HCT116 (cell line): ENCODE results near the gene PI16. TPM values are rescaled to one million over a fixed set of nuclear protein-coding genes. Genes with fewer than 3 reads are reported as not detected.

Source experiments
- ATAC-seq: fragments of 200-7000 bp; cut with Tn5 transposase; 2 replicates; pipeline ENCODE4 v1.9.1; 2020; ENCODE audit warnings: mild to moderate bottlenecking, moderate library complexity
- BruUV-seq: library from RNA; stranded (reverse); fragments of 400-500 nt; replicated peaks from 2 replicates; lab custom pipeline; 2021; lab: Mats Ljungman, UMichigan
- CTCF ChIA-PET: fragments of 300-600 bp; sonication (Branson Sonifier 250); formaldehyde crosslinking; loops from one replicate; lab custom pipeline; 2021; ENCODE audit warnings: antibody characterized with exemption; lab: Charles Lee
- POLR2A ChIA-PET: fragments of 300-600, 350-600 bp; sonication (Branson Sonifier 250); formaldehyde crosslinking; loops from one replicate; lab custom pipeline; 2021; ENCODE audit warnings: antibody characterized with exemption; lab: Charles Lee
- RAD21 ChIA-PET, 2 experiments: fragments of 300-600 bp; sonication (Branson Sonifier 250); formaldehyde crosslinking; loops; one replicate each; lab custom pipeline; 2023; ENCODE audit warnings: low total read pairs in 2 of 2; ENCODE audit not compliant: uncharacterized antibody in 2 of 2, unreplicated experiment in 2 of 2, low non-redundant PET in 1 of 2; lab: Charles Lee
- DNase-seq: peaks from one replicate; pipeline ENCODE4 v3.0.0-alpha.2; 2010; ENCODE audit warnings: low read depth, low spot score
- H2AFZ ChIP-seq: fragments of 200-600 bp; shearing (Covaris generic), sonication (generic); 2 replicates; pipeline ENCODE4 v1.6.1; 2017; ENCODE audit warnings: low read depth, mixed run types, mixed read lengths, antibody characterized with exemption, low read length; ENCODE audit not compliant: poor library complexity, severe bottlenecking
- H3K27ac ChIP-seq: 2 replicates; pipeline ENCODE4 v1.5.1; 2012; ENCODE audit warnings: low read depth, low read length
- H3K27me3 ChIP-seq: fragments of 200-600 bp; sonication (generic); 2 replicates; pipeline ENCODE4 v1.6.1; 2016; ENCODE audit warnings: mixed run types, low read length, mixed read lengths; ENCODE audit not compliant: insufficient read depth
- H3K36me3 ChIP-seq, 2 experiments: fragments of 200-500 bp in 1 of 2; fragments of 200-600 bp in 1 of 2; sonication (Bioruptor generic) in 1 of 2; sonication (generic) in 1 of 2; 2 replicates each; pipeline versions ENCODE4 v1.5.1 to v1.6.1; 2014 to 2016; ENCODE audit warnings: low read length in 2 of 2, inconsistent platforms in 1 of 2, mixed read lengths in 1 of 2, mixed run types in 1 of 2; ENCODE audit not compliant: insufficient read depth in 2 of 2, control insufficient read depth in 1 of 2
- H3K4me1 ChIP-seq, 2 experiments: fragments of 200-600 bp in 1 of 2; sonication (generic) in 1 of 2; 2 replicates each; pipeline versions ENCODE4 v1.5.1 to v1.6.1; 2012 to 2017; ENCODE audit warnings: low read length in 2 of 2, inconsistent platforms in 1 of 2, mild to moderate bottlenecking in 1 of 2, mixed read lengths in 1 of 2, mixed run types in 1 of 2, moderate library complexity in 1 of 2; ENCODE audit not compliant: insufficient read depth in 2 of 2, control insufficient read depth in 1 of 2
- H3K4me2 ChIP-seq: fragments of 200-600 bp; sonication (generic); 2 replicates; pipeline ENCODE4 v1.6.1; 2017; ENCODE audit warnings: mixed run types, low read length, mixed read lengths
- H3K4me3 ChIP-seq, 2 experiments: fragments of 200-600 bp in 1 of 2; sonication (generic) in 1 of 2; replicated peaks in 1 of 2; 2 replicates each; pipeline ENCODE4 v1.5.1; 2011 to 2016; ENCODE audit warnings: low read length in 2 of 2, control low read depth in 1 of 2, low read depth in 1 of 2, mild to moderate bottlenecking in 1 of 2, mixed read lengths in 1 of 2, mixed run types in 1 of 2
- H3K79me2 ChIP-seq: fragments of 200-600 bp; sonication (generic); 2 replicates; pipeline ENCODE4 v1.6.1; 2017; ENCODE audit warnings: mild to moderate bottlenecking, mixed run types, low read length, moderate library complexity, mixed read lengths; ENCODE audit not compliant: insufficient read depth
- H3K9ac ChIP-seq: fragments of 200-600 bp; sonication (generic); 2 replicates; pipeline ENCODE4 v1.6.1; 2016; ENCODE audit warnings: low read length, mixed read lengths
- H3K9me2 ChIP-seq: fragments of 200-600 bp; sonication (generic), shearing (Covaris generic); 2 replicates; pipeline ENCODE4 v1.6.1; 2017; ENCODE audit warnings: mixed run types, mild to moderate bottlenecking, moderate library complexity; ENCODE audit not compliant: insufficient read depth
- H3K9me3 ChIP-seq, 2 experiments: fragments of 200-500 bp in 1 of 2; fragments of 200-600 bp in 1 of 2; sonication (Bioruptor generic) in 1 of 2; sonication (generic) in 1 of 2; 2 replicates each; pipeline ENCODE4 v1.6.1; 2014 to 2017; ENCODE audit warnings: low read length in 2 of 2, mixed read lengths in 2 of 2, inconsistent platforms in 1 of 2, low read depth in 1 of 2, mild to moderate bottlenecking in 1 of 2, mixed run types in 1 of 2, moderate library complexity in 1 of 2; ENCODE audit not compliant: control insufficient read depth in 1 of 2, insufficient read depth in 1 of 2
- H4K20me1 ChIP-seq: fragments of 200-600 bp; sonication (generic), shearing (Covaris generic); 2 replicates; pipeline ENCODE4 v1.6.1; 2017; ENCODE audit warnings: mixed run types, mild to moderate bottlenecking, moderate library complexity; ENCODE audit not compliant: insufficient read depth
- CBX3 ChIP-seq: IDR thresholded peaks from 2 replicates; pipeline ENCODE4 v1.6.1; 2012; ENCODE audit warnings: low read depth
- EZH2 ChIP-seq: fragments of 200-600 bp; sonication (generic); IDR thresholded peaks from 2 replicates; pipeline ENCODE4 v1.6.1; 2017; ENCODE audit warnings: antibody characterized with exemption, mixed run types
- FOSL1 ChIP-seq: IDR thresholded peaks from 2 replicates; pipeline ENCODE4 v1.6.1; 2012; ENCODE audit warnings: low read depth
- POLR2A ChIP-seq: IDR thresholded peaks from 2 replicates; pipeline ENCODE4 v1.7.0; 2011; ENCODE audit warnings: borderline replicate concordance; ENCODE audit not compliant: insufficient read depth, insufficient read length; ENCODE audit errors: extremely low read depth
- SIN3A ChIP-seq: IDR thresholded peaks from 2 replicates; pipeline ENCODE4 v1.6.1; 2012; ENCODE audit warnings: low read depth
- SRF ChIP-seq: IDR thresholded peaks from 2 replicates; pipeline ENCODE4 v1.6.1; 2012; ENCODE audit warnings: low read depth
- TCF7L2 ChIP-seq: IDR thresholded peaks from 2 replicates; pipeline ENCODE4 v1.7.0; 2011; ENCODE audit warnings: borderline replicate concordance, inconsistent platforms; ENCODE audit not compliant: insufficient read depth, insufficient read length; ENCODE audit errors: extremely low read depth
- ZFX ChIP-seq: fragments of 450-650 bp; IDR thresholded peaks from 2 replicates; pipeline ENCODE4 v1.6.1; 2017
- intact Hi-C: fragments of 100-400 bp; cut with micrococcal nuclease; formaldehyde crosslinking; loops from 2 replicates; pipeline ENCODE4 v1.10.0; 2022
- total RNA-seq: library from RNA; stranded (reverse); gene quantifications from one replicate; pipeline ENCODE4 v1.2.1, GENCODE V29; 2021; ENCODE audit not compliant: unreplicated experiment
- TF ChIP-seq, protein P1 (sequence below): IDR thresholded peaks from 2 replicates; pipeline ENCODE4 v1.6.1; 2012
- TF ChIP-seq, protein P2 (sequence below): IDR thresholded peaks from 2 replicates; pipeline ENCODE4 v1.6.1; 2011; ENCODE audit warnings: mild to moderate bottlenecking, low read length, moderate library complexity; ENCODE audit not compliant: insufficient replicate concordance; ENCODE audit errors: extremely low read depth
- TF ChIP-seq, protein P3 (sequence below): IDR thresholded peaks from 2 replicates; pipeline ENCODE4 v1.6.1; 2012
- TF ChIP-seq, protein P4 (sequence below), 3 experiments: fragments of 200-600 bp in 1 of 3; sonication (generic) in 1 of 3; IDR thresholded peaks in 2 of 3; conservative IDR thresholded peaks in 1 of 3; 2 replicates each; pipeline ENCODE4 v1.5.1; 2012 to 2017; ENCODE audit warnings: low read depth in 2 of 3, low read length in 2 of 3, antibody characterized with exemption in 1 of 3, borderline replicate concordance in 1 of 3, control low read depth in 1 of 3, mild to moderate bottlenecking in 1 of 3, mixed read lengths in 1 of 3, mixed run types in 1 of 3, moderate library complexity in 1 of 3; ENCODE audit not compliant: insufficient read depth in 1 of 3

PI16 gene
- total RNA-seq, 1 experiment from 2014 or later = 0.59 TPM

DNA sequence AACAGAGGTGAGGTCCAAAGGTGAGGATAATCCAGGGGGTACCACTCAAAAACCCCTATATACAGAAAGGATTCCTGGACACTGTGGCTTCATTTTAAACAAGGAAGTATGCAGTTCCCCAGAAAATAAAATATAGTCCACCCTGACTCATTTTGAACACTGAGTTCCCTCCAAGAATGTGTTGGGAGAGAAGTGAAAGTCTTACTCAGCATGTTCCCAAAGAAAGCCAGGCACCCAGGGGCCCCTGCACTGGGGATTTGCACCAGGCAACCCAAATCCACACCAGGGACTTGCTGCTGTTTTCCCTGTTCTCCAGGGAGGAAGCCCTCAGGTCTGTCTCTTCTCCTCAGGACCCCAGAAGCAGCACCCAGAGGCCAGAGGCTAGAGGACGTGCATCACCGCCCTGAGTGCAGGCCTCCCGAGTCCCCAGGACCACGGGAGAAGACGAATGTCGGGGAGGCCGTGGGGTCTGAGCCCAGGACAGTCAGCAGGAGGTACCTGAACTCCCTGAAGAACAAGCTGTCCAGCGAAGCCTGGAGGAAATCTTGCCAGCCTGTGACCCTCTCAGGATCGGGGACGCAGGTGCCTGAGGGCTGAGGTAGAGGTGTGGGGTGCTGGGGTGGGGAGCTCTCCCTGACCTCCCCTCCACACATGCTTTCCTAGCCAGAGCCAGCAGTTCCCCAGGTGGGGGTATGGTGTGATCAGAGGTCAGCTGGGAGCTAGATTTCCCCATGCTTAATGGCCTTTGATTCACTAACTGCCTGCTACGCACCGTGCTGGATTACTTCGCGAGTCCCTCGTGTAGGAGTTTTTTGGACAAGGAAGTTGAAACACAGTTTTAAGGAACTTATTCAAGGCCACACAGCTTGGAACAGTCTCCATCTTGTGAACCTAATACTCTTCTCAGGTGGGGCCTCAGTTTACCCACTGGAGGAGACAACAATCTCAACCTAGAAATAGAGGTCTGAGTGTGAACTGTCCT is 54.2 kb downstream of the PI16 start:
- BruUV-seq = no TSS peak
- intact Hi-C loops = no loop called here
- H3K9me2 ChIP-seq = no peaks in the 10 kb centered on the region
- TF ChIP-seq, protein P1, sequence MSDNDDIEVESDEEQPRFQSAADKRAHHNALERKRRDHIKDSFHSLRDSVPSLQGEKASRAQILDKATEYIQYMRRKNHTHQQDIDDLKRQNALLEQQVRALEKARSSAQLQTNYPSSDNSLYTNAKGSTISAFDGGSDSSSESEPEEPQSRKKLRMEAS = no peak
- TF ChIP-seq EZH2 (no peak), CBX3 (no peak), SIN3A (no peak), ZFX (no peak), FOSL1 (no peak), SRF (no peak), POLR2A (no peak), TCF7L2 (no peak)
- TF ChIP-seq, protein P2, sequence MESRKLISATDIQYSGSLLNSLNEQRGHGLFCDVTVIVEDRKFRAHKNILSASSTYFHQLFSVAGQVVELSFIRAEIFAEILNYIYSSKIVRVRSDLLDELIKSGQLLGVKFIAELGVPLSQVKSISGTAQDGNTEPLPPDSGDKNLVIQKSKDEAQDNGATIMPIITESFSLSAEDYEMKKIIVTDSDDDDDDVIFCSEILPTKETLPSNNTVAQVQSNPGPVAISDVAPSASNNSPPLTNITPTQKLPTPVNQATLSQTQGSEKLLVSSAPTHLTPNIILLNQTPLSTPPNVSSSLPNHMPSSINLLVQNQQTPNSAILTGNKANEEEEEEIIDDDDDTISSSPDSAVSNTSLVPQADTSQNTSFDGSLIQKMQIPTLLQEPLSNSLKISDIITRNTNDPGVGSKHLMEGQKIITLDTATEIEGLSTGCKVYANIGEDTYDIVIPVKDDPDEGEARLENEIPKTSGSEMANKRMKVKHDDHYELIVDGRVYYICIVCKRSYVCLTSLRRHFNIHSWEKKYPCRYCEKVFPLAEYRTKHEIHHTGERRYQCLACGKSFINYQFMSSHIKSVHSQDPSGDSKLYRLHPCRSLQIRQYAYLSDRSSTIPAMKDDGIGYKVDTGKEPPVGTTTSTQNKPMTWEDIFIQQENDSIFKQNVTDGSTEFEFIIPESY = no peak
- TF ChIP-seq, protein P3, sequence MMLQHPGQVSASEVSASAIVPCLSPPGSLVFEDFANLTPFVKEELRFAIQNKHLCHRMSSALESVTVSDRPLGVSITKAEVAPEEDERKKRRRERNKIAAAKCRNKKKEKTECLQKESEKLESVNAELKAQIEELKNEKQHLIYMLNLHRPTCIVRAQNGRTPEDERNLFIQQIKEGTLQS = no peak
- TF ChIP-seq, protein P4, sequence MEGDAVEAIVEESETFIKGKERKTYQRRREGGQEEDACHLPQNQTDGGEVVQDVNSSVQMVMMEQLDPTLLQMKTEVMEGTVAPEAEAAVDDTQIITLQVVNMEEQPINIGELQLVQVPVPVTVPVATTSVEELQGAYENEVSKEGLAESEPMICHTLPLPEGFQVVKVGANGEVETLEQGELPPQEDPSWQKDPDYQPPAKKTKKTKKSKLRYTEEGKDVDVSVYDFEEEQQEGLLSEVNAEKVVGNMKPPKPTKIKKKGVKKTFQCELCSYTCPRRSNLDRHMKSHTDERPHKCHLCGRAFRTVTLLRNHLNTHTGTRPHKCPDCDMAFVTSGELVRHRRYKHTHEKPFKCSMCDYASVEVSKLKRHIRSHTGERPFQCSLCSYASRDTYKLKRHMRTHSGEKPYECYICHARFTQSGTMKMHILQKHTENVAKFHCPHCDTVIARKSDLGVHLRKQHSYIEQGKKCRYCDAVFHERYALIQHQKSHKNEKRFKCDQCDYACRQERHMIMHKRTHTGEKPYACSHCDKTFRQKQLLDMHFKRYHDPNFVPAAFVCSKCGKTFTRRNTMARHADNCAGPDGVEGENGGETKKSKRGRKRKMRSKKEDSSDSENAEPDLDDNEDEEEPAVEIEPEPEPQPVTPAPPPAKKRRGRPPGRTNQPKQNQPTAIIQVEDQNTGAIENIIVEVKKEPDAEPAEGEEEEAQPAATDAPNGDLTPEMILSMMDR (IDR thresholded peaks at IDR 0.05 in 2 of 3, conservative IDR thresholded peaks at IDR 0.05 in 1 of 3; ENCODE audit: borderline replicate concordance in 1 of 3, insufficient read depth in 1 of 3, low read depth in 2 of 3, low read length in 2 of 3) = no peak
- ChIA-PET POLR2A (no interaction called here), RAD21 (no interaction called here), CTCF (no interaction called here)
- no peaks in the 10 kb centered on the region for H3K79me2 ChIP-seq
- H3K36me3 ChIP-seq = no peaks in the 10 kb centered on the region
- ATAC-seq (no peak), DNase-seq (no peak)
- H3K27me3 ChIP-seq = no peaks in the 10 kb centered on the region
- no peaks in the 10 kb centered on the region for H3K4me1 ChIP-seq
- no peak overlapping the region for H3K4me2 ChIP-seq
- no peaks in the 10 kb centered on the region for H3K9me3 ChIP-seq
- H3K9ac ChIP-seq = no peak overlapping the region
- no peak overlapping the region for H3K4me3 ChIP-seq
- no peak overlapping the region for H2AFZ ChIP-seq
- H3K27ac ChIP-seq = no peak overlapping the region
- no peaks in the 10 kb centered on the region for H4K20me1 ChIP-seq
